Endodermal cell (in vitro differentiated cells): ENCODE data around the gene NLRP1. TPM values are rescaled to one million over a fixed set of nuclear protein-coding genes. Genes with fewer than 3 reads are reported as not detected.

Experiments
- DNase-seq: peaks from one replicate; pipeline ENCODE4 v3.0.0-alpha.2; 2017
- H3K27ac ChIP-seq: 2 replicates; pipeline ENCODE4 v1.5.1; 2013; ENCODE audit warnings: mild to moderate bottlenecking, low read depth, low read length, moderate library complexity
- H3K27me3 ChIP-seq: 2 replicates; pipeline ENCODE4 v1.6.1; 2013; ENCODE audit warnings: mild to moderate bottlenecking, low read length, moderate library complexity; ENCODE audit not compliant: insufficient read depth, control insufficient read depth, poor library complexity, severe bottlenecking
- H3K36me3 ChIP-seq: 2 replicates; pipeline ENCODE4 v1.7.0; 2013; ENCODE audit warnings: mild to moderate bottlenecking, low read length, moderate library complexity; ENCODE audit not compliant: control insufficient read depth, insufficient read depth
- H3K4me1 ChIP-seq: one replicate; pipeline ENCODE4 v1.7.0; 2013; ENCODE audit warnings: low read length; ENCODE audit not compliant: control insufficient read depth, insufficient read depth
- H3K4me3 ChIP-seq: 2 replicates; pipeline ENCODE4 v1.5.1; 2013; ENCODE audit warnings: mild to moderate bottlenecking, low read length, moderate library complexity
- H3K9ac ChIP-seq: 2 replicates; pipeline ENCODE4 v1.6.1; 2013; ENCODE audit warnings: mild to moderate bottlenecking, low read length, moderate library complexity; ENCODE audit not compliant: poor library complexity, severe bottlenecking; ENCODE audit errors: extremely low read depth
- H3K9me3 ChIP-seq: 2 replicates; pipeline ENCODE4 v1.6.1; 2013; ENCODE audit warnings: mild to moderate bottlenecking, low read length, moderate library complexity; ENCODE audit not compliant: control insufficient read depth
- H3K27ac Mint-ChIP-seq: 2 replicates; pipeline ENCODE4 v1.8.0; 2020; ENCODE audit warnings: mixed read lengths
- H3K27me3 Mint-ChIP-seq: 2 replicates; pipeline ENCODE4 v1.8.0; 2021; ENCODE audit warnings: mild to moderate bottlenecking, mixed read lengths; ENCODE audit not compliant: insufficient read depth
- H3K36me3 Mint-ChIP-seq: 2 replicates; pipeline ENCODE4 v1.8.0; 2020; ENCODE audit warnings: low read depth, mixed read lengths
- H3K4me1 Mint-ChIP-seq: 2 replicates; pipeline ENCODE4 v1.8.0; 2020; ENCODE audit warnings: mixed read lengths
- H3K4me3 Mint-ChIP-seq: 2 replicates; pipeline ENCODE4 v1.8.0; 2020; ENCODE audit warnings: mild to moderate bottlenecking, moderate library complexity, mixed read lengths
- H3K9me3 Mint-ChIP-seq: 2 replicates; pipeline ENCODE4 v1.8.0; 2020; ENCODE audit warnings: mild to moderate bottlenecking, mixed read lengths
- WGBS, 2 experiments: methylation state at CpG; one replicate each; pipeline versions ENCODE4 v1.1.5 to v1.1.7; 2013; ENCODE audit warnings: missing lambda C conversion rate in 2 of 2, mixed read lengths in 1 of 2; ENCODE audit not compliant: insufficient coverage in 1 of 2, insufficient read length in 1 of 2; 5-methylcytosine and 5-hydroxymethylcytosine counted together
- total RNA-seq, 2 donors: library from RNA; stranded (reverse); fragmentation: NEBNext Ultra II Directional in 1 of 2; extraction: Animal tissue kit (Norgen Biotek cat#: 25700) in 1 of 2; gene quantifications; 2 replicates in 1 of 2; 3 replicates in 1 of 2; pipeline ENCODE4 v1.2.1, GENCODE V29; 2021
- TF ChIP-seq, protein P1 (sequence below): fragments of 200-600 bp; sonication (generic); conservative IDR thresholded peaks from 2 replicates; pipeline ENCODE4 v1.5.0; 2021; ENCODE audit warnings: antibody characterized with exemption, mild to moderate bottlenecking

Gene NLRP1
- total RNA-seq, 2 donors from 2014 or later: 3.6 to 5.4 TPM

DNA sequence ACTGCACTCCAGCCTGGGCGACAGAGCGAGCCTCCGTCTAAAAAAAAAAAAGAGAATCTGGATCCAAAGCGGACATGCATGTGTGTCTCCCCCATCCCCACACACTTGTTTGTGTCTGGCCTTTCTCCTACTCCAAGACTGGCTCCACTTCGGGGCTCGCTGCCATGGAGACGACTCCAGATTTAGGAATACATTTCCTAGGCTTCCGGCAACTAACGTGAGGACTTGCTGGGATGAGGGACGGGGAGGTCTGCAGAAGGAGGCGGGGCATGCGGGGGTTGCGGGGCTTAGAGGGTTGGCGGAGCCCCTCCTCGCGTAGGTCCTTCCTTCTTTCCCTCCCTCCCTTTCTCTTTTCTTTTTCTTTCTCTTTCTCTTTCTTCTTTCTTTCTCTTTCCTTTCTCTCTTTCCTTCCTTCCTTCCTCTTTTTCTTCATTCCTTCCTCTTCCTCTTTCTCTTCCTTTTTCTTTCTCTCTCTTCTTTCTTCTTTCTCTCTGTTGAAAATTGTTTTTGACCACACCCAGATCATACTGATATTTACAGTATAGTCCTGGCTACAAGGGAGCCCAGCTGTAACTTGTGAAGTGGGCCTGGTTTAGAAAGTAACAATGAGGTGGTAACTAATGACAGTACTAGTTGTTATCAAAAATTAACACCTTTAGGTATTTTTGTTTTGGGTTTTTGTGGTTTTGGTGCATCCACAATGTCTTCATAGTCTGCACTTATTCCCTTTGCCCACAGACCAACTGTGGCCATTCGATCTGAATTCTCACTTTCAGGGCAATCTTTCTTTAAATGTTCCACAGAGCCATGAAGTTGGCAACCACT lies 72.7 kb downstream of the NLRP1 start:
- Histone ChIP-seq H3K27me3 (peaks cover 5% of the 10 kb centered on the region), H3K4me3 (no peak overlapping the region), H3K4me1 (no peaks in the 10 kb centered on the region), H3K9ac (no peak overlapping the region), H3K27ac (no peak overlapping the region), H3K36me3 (no peaks in the 10 kb centered on the region), H3K9me3 (no peaks in the 10 kb centered on the region)
- TF ChIP-seq, protein P1, sequence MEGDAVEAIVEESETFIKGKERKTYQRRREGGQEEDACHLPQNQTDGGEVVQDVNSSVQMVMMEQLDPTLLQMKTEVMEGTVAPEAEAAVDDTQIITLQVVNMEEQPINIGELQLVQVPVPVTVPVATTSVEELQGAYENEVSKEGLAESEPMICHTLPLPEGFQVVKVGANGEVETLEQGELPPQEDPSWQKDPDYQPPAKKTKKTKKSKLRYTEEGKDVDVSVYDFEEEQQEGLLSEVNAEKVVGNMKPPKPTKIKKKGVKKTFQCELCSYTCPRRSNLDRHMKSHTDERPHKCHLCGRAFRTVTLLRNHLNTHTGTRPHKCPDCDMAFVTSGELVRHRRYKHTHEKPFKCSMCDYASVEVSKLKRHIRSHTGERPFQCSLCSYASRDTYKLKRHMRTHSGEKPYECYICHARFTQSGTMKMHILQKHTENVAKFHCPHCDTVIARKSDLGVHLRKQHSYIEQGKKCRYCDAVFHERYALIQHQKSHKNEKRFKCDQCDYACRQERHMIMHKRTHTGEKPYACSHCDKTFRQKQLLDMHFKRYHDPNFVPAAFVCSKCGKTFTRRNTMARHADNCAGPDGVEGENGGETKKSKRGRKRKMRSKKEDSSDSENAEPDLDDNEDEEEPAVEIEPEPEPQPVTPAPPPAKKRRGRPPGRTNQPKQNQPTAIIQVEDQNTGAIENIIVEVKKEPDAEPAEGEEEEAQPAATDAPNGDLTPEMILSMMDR: no peak
- no peak overlapping the region for H3K27ac Mint-ChIP-seq
- no peak overlapping the region for H3K4me3 Mint-ChIP-seq
- H3K4me1 Mint-ChIP-seq: peaks cover 1% of the 10 kb centered on the region
- WGBS, 2 experiments: 67 to 78% methylated on average over 13 to 17 of the region's 17 CpGs
- H3K36me3 Mint-ChIP-seq: no peaks in the 10 kb centered on the region
- H3K9me3 Mint-ChIP-seq: no peaks in the 10 kb centered on the region
- H3K27me3 Mint-ChIP-seq: peaks cover 9% of the 10 kb centered on the region
- DNase-seq: peak; percentile 56

DNA sequence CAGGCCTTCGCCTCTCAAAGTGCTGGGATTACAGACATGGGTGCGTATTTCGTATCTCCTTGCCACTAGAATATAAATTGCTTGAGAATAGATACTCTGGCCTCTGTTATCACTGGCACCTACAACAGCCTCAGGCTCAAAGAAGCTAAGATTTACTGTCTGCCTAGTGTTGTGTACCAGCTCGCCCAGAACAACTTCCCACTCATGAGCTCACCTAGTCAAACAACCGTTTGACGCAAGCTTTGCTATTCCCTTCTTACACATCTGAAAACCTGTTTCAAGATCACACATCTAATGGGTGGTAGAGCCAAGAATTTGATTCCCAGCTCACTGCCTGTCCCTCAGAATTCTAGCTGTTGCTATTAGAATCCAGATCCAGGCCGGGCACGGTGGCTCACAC lies 73.5 kb downstream of the NLRP1 start:
- 90 to 93% methylated on average over 5 to 8 of the region's 8 CpGs for WGBS, 2 experiments
- TF ChIP-seq, protein P1: no peak
- Mint-ChIP-seq H3K27me3 (peaks cover 4% of the 10 kb centered on the region), H3K4me3 (no peak overlapping the region), H3K36me3 (no peaks in the 10 kb centered on the region), H3K4me1 (peaks cover 1% of the 10 kb centered on the region), H3K9me3 (no peaks in the 10 kb centered on the region), H3K27ac (no peak overlapping the region)
- H3K4me1 ChIP-seq: no peaks in the 10 kb centered on the region
- no peak for DNase-seq
- H3K9me3 ChIP-seq: no peaks in the 10 kb centered on the region
- H3K36me3 ChIP-seq: no peaks in the 10 kb centered on the region
- H3K4me3 ChIP-seq: no peak overlapping the region
- H3K27ac ChIP-seq: no peak overlapping the region
- no peak overlapping the region for H3K9ac ChIP-seq
- peaks cover 5% of the 10 kb centered on the region for H3K27me3 ChIP-seq

DNA sequence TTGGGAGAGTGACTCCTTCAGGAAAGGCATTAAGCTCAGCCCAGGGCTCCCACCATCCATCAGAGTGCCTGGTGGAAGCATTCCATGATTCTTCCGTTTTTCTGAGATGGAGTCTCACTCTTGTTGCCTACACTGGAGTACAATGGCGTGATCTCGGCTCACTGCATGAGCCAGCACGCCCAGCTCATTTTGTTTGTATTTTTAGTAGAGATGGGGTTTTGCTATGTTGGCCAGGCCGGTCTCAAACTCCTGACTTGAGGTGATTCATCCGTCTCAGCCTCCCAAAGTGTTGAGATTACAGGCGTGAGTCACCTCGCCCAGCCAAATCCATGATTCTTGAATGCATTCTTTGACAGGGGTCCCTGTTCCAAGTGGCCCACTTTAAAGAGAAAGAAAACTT lies 74.8 kb downstream of the NLRP1 start:
- DNase-seq: no peak
- Mint-ChIP-seq H3K27ac (no peak overlapping the region), H3K9me3 (no peaks in the 10 kb centered on the region), H3K27me3 (peaks cover 12% of the 10 kb centered on the region), H3K4me1 (peaks cover 1% of the 10 kb centered on the region), H3K36me3 (no peaks in the 10 kb centered on the region), H3K4me3 (no peak overlapping the region)
- H3K9me3 ChIP-seq: no peaks in the 10 kb centered on the region
- H3K27me3 ChIP-seq: no peaks in the 10 kb centered on the region
- H3K27ac ChIP-seq: no peak overlapping the region
- no peaks in the 10 kb centered on the region for H3K4me1 ChIP-seq
- no peaks in the 10 kb centered on the region for H3K36me3 ChIP-seq
- H3K4me3 ChIP-seq: no peak overlapping the region
- TF ChIP-seq, protein P1: no peak
- WGBS, 2 experiments: 87 to 100% methylated on average over 4 to 8 of the region's 8 CpGs
- H3K9ac ChIP-seq: no peak overlapping the region
